Measurements from ENCODE around the gene UNC93B1. TPM values are rescaled to one million over a fixed set of nuclear protein-coding genes. Genes with fewer than 3 reads are reported as not detected.

UNC93B1 gene
- polyA plus RNA-seq, 1 donor (not counting 4 experiments of a cell fraction or from before 2014, with no cell fraction given) = 15.4 TPM

DNA sequence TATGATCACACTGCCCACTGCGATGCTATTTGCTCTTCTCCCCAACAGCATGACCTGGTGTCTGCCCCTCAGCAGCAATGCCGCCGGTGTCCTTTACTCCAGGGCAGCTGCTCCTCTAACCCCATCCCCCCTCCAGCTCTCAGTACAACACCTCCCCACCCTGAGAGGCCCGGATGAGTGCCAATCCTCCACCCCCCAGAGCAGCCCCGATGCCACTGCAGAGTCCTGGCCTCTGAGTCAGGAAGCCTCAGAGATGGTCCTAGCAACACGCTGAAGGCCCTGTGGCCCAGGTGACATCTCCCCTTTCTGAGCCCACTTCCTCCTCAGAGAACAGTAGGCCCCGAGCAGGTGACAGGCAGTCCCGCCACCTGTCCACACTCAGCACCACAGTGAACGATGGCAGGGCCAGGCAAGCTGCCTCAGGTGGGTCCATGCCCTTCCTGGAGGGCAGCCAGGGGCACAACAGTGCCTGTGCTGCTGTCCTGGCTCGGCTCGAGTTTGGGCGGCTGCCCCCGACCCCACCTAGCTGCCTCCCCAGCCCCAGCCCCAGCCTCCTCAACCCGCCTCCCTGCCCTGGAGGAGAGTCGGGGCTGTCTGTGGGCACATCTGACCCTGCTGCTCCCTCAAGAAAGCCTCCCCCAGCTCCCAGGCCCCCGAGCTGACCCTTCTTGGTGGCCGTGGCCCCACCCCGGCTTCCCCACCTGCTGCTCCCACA, 22.7 kb upstream of the UNC93B1 start:
- no peak overlapping the region for H3K9ac ChIP-seq (ENCODE audit: control insufficient read depth, extremely low read depth, insufficient read depth, low read length)
- peaks cover 10% of the 10 kb centered on the region for H3K79me2 ChIP-seq (ENCODE audit: control insufficient read depth, insufficient read depth, low read length)
- no peaks in the 10 kb centered on the region for H3K27me3 ChIP-seq (ENCODE audit: control insufficient read depth, extremely low read depth, insufficient read depth, low read length)
- H3K27ac ChIP-seq (ENCODE audit: control insufficient read depth, insufficient read depth, low read length) = no peak overlapping the region
- H2AFZ ChIP-seq (ENCODE audit: control insufficient read depth, low read length) = no peak overlapping the region
- no peak for TF ChIP-seq EZH2 (IDR thresholded peaks at IDR 0.05; ENCODE audit: low read length)
- TF ChIP-seq, protein P1, sequence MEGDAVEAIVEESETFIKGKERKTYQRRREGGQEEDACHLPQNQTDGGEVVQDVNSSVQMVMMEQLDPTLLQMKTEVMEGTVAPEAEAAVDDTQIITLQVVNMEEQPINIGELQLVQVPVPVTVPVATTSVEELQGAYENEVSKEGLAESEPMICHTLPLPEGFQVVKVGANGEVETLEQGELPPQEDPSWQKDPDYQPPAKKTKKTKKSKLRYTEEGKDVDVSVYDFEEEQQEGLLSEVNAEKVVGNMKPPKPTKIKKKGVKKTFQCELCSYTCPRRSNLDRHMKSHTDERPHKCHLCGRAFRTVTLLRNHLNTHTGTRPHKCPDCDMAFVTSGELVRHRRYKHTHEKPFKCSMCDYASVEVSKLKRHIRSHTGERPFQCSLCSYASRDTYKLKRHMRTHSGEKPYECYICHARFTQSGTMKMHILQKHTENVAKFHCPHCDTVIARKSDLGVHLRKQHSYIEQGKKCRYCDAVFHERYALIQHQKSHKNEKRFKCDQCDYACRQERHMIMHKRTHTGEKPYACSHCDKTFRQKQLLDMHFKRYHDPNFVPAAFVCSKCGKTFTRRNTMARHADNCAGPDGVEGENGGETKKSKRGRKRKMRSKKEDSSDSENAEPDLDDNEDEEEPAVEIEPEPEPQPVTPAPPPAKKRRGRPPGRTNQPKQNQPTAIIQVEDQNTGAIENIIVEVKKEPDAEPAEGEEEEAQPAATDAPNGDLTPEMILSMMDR (optimal IDR thresholded peaks at IDR 0.05 in 1 of 3, IDR thresholded peaks at IDR 0.05 in 1 of 3, conservative IDR thresholded peaks at IDR 0.05 in 1 of 3; ENCODE audit: extremely low read depth in 1 of 3, insufficient read depth in 2 of 3, low read length in 3 of 3) = no peak
- dilution Hi-C loops (cut with MboI; ENCODE audit: extremely low pct_ligation_motif_present, low sequenced_read_pairs) = no loop called here
- H4K20me1 ChIP-seq (ENCODE audit: control insufficient read depth, extremely low read depth, insufficient read depth, low read length) = no peaks in the 10 kb centered on the region
- H3K4me3 ChIP-seq (ENCODE audit: control insufficient read depth in 2 of 3, extremely low read depth in 1 of 3, insufficient read depth in 2 of 3, low read depth in 1 of 3, low read length in 3 of 3) = no peak overlapping the region
- FAIRE-seq (no peak), DNase-seq (ENCODE audit: low read depth, low spot score) (no peak)
- peaks cover 19% of the 10 kb centered on the region for H3K4me1 ChIP-seq (ENCODE audit: control insufficient read depth, extremely low read depth, insufficient read depth, low read length)
- H3K9me1 ChIP-seq (ENCODE audit: control insufficient read depth, extremely low read depth, insufficient read depth, low read length) = no peaks in the 10 kb centered on the region
- no peak overlapping the region for H3K4me2 ChIP-seq (ENCODE audit: control insufficient read depth, extremely low read depth, insufficient read depth, low read depth, low read length)
- no peaks in the 10 kb centered on the region for H3K36me3 ChIP-seq (ENCODE audit: control insufficient read depth in 2 of 2, extremely low read depth in 1 of 2, insufficient read depth in 2 of 2, low read length in 2 of 2)
- H3K9me3 ChIP-seq (ENCODE audit: control insufficient read depth, low read depth, low read length) = no peaks in the 10 kb centered on the region

DNA sequence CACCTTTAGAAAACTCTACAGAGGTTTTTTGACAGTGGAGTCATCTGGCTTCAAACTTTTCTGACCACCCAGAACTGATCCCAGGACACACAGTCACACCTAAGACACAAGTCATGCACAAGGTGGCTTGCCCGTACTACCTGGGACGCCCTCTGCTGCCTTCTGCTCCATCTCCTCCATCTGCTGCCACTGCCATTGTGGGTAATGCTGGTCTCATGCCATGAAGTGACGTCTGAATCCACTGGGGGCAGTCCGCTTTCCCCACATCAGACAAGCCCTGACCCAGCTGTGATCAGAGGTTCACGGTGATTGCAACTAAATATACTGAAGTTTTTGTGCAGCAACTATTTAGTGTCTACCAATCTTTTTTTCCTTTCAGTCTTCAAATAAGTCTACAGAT, 21.1 kb upstream of the UNC93B1 start:
- Histone ChIP-seq H3K9ac (ENCODE audit: control insufficient read depth, extremely low read depth, insufficient read depth, low read length) (no peak overlapping the region), H3K27ac (ENCODE audit: control insufficient read depth, insufficient read depth, low read length) (no peak overlapping the region), H3K4me2 (ENCODE audit: control insufficient read depth, extremely low read depth, insufficient read depth, low read depth, low read length) (no peak overlapping the region), H3K36me3 (ENCODE audit: control insufficient read depth in 2 of 2, extremely low read depth in 1 of 2, insufficient read depth in 2 of 2, low read length in 2 of 2) (no peaks in the 10 kb centered on the region), H2AFZ (ENCODE audit: control insufficient read depth, low read length) (no peak overlapping the region), H4K20me1 (ENCODE audit: control insufficient read depth, extremely low read depth, insufficient read depth, low read length) (no peaks in the 10 kb centered on the region), H3K9me1 (ENCODE audit: control insufficient read depth, extremely low read depth, insufficient read depth, low read length) (no peaks in the 10 kb centered on the region), H3K79me2 (ENCODE audit: control insufficient read depth, insufficient read depth, low read length) (no peaks in the 10 kb centered on the region), H3K4me3 (ENCODE audit: control insufficient read depth in 2 of 3, extremely low read depth in 1 of 3, insufficient read depth in 2 of 3, low read depth in 1 of 3, low read length in 3 of 3) (no peak overlapping the region), H3K9me3 (ENCODE audit: control insufficient read depth, low read depth, low read length) (no peaks in the 10 kb centered on the region), H3K4me1 (ENCODE audit: control insufficient read depth, extremely low read depth, insufficient read depth, low read length) (peaks cover 15% of the 10 kb centered on the region), H3K27me3 (ENCODE audit: control insufficient read depth, extremely low read depth, insufficient read depth, low read length) (no peaks in the 10 kb centered on the region)
- dilution Hi-C loops (cut with MboI; ENCODE audit: extremely low pct_ligation_motif_present, low sequenced_read_pairs) = no loop called here
- FAIRE-seq (no peak), DNase-seq (ENCODE audit: low read depth, low spot score) (no peak)
- no peak for TF ChIP-seq EZH2 (IDR thresholded peaks at IDR 0.05; ENCODE audit: low read length)

DNA sequence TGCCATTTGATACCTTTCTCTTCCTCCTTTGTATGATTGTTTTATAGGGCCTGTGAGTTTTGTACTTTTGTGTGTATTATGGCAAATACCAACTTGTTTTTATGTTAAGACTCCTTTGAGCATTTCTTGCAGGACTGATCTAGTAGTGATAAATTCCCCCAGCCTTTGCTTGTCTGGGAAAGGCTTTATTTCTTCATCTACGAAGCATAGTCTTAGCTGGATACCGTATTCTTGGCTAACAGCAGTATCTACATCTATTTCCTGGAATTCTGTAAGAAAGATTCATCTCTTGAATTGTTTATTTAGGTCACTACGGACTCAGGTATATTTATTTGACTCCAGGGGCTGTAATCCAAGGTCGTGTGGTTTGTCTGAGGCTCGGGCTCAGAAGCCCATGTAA, 20.6 kb upstream of the UNC93B1 start:
- Histone ChIP-seq H3K27me3 (ENCODE audit: control insufficient read depth, extremely low read depth, insufficient read depth, low read length) (no peaks in the 10 kb centered on the region), H3K9me1 (ENCODE audit: control insufficient read depth, extremely low read depth, insufficient read depth, low read length) (no peaks in the 10 kb centered on the region), H3K36me3 (ENCODE audit: control insufficient read depth in 2 of 2, extremely low read depth in 1 of 2, insufficient read depth in 2 of 2, low read length in 2 of 2) (no peaks in the 10 kb centered on the region), H3K9ac (ENCODE audit: control insufficient read depth, extremely low read depth, insufficient read depth, low read length) (no peak overlapping the region), H3K27ac (ENCODE audit: control insufficient read depth, insufficient read depth, low read length) (no peak overlapping the region), H3K4me1 (ENCODE audit: control insufficient read depth, extremely low read depth, insufficient read depth, low read length) (peaks cover 13% of the 10 kb centered on the region), H2AFZ (ENCODE audit: control insufficient read depth, low read length) (no peak overlapping the region), H4K20me1 (ENCODE audit: control insufficient read depth, extremely low read depth, insufficient read depth, low read length) (no peaks in the 10 kb centered on the region), H3K4me2 (ENCODE audit: control insufficient read depth, extremely low read depth, insufficient read depth, low read depth, low read length) (no peak overlapping the region), H3K4me3 (ENCODE audit: control insufficient read depth in 2 of 3, extremely low read depth in 1 of 3, insufficient read depth in 2 of 3, low read depth in 1 of 3, low read length in 3 of 3) (no peak overlapping the region), H3K9me3 (ENCODE audit: control insufficient read depth, low read depth, low read length) (no peaks in the 10 kb centered on the region), H3K79me2 (ENCODE audit: control insufficient read depth, insufficient read depth, low read length) (no peaks in the 10 kb centered on the region)
- TF ChIP-seq, protein P1 (optimal IDR thresholded peaks at IDR 0.05 in 1 of 3, IDR thresholded peaks at IDR 0.05 in 1 of 3, conservative IDR thresholded peaks at IDR 0.05 in 1 of 3; ENCODE audit: extremely low read depth in 1 of 3, insufficient read depth in 2 of 3, low read length in 3 of 3) = no peak
- TF ChIP-seq EZH2 (IDR thresholded peaks at IDR 0.05; ENCODE audit: low read length) = no peak
- FAIRE-seq (no peak), DNase-seq (ENCODE audit: low read depth, low spot score) (no peak)
- dilution Hi-C loops (cut with MboI; ENCODE audit: extremely low pct_ligation_motif_present, low sequenced_read_pairs) = no loop called here

Measured in keratinocyte (primary cell).